GM12878 (cell line): ENCODE results near the gene RP2. TPM values are rescaled to one million over a fixed set of nuclear protein-coding genes. Genes with fewer than 3 reads are reported as not detected.

ENCODE experiments used
- ATAC-seq: fragments of 200-7000 bp; cut with Tn5 transposase; 3 replicates; pipeline ENCODE4 v1.9.1; 2020; ENCODE audit warnings: mild to moderate bottlenecking, moderate library complexity
- BruUV-seq: library from RNA; stranded (reverse); fragments of 400-500 nt; replicated peaks from 2 replicates; lab custom pipeline; 2021; lab: Mats Ljungman, UMichigan
- CTCF ChIA-PET: fragments of 300-600 bp; sonication (Branson Sonifier 250); formaldehyde crosslinking; extraction: SDS; loops from one replicate; lab custom pipeline; 2021; ENCODE audit warnings: inconsistent platforms; lab: Yijun Ruan, JAX
- POLR2A ChIA-PET: fragments of 350-600 bp; formaldehyde crosslinking; extraction: SDS; loops from one replicate; lab custom pipeline; 2021; ENCODE audit warnings: inconsistent platforms; lab: Charles Lee
- RAD21 ChIA-PET: fragments of 300-600 bp; sonication (Branson Sonifier 250); formaldehyde crosslinking; loops from one replicate; lab custom pipeline; 2023; ENCODE audit warnings: antibody characterized with exemption; ENCODE audit not compliant: unreplicated experiment; lab: Charles Lee
- SMC1A ChIA-PET: fragments of 300-600 bp; sonication (Branson Sonifier 250); formaldehyde crosslinking; loops from one replicate; lab custom pipeline; 2023; ENCODE audit not compliant: unreplicated experiment, uncharacterized antibody; lab: Charles Lee
- DNase-seq: peaks from one replicate; pipeline ENCODE4 v3.0.0-alpha.2; 2011; ENCODE audit warnings: low read depth, low spot score
- FAIRE-seq: peaks from 3 replicates; lab custom pipeline; 2011; peaks lifted over from hg19 to GRCh38; lab: Jason Lieb, UNC
- H2AFZ ChIP-seq: 2 replicates; pipeline ENCODE4 v1.6.0; 2011; ENCODE audit warnings: low read depth, low read length, control low read depth; ENCODE audit not compliant: control insufficient read depth
- H3K27ac ChIP-seq: 2 replicates; pipeline ENCODE4 v1.5.1; 2011; ENCODE audit warnings: control low read depth; ENCODE audit not compliant: control insufficient read depth, insufficient read depth
- H3K27me3 ChIP-seq, 2 experiments: replicated peaks in 1 of 2; 2 replicates each; pipeline versions ENCODE4 v1.6.0 to v1.6.1; 2011; ENCODE audit warnings: low read length in 1 of 2; ENCODE audit not compliant: control insufficient read depth in 2 of 2, insufficient read depth in 2 of 2
- H3K36me3 ChIP-seq, 2 experiments: 2 replicates each; pipeline ENCODE4 v1.5.1; 2011; ENCODE audit warnings: low read length in 1 of 2; ENCODE audit not compliant: control insufficient read depth in 2 of 2, insufficient read depth in 2 of 2
- H3K4me1 ChIP-seq: 2 replicates; pipeline ENCODE4 v1.6.1; 2011; ENCODE audit warnings: mild to moderate bottlenecking, low read length, moderate library complexity, mixed read lengths; ENCODE audit not compliant: control insufficient read depth, insufficient read depth
- H3K4me2 ChIP-seq: 2 replicates; pipeline ENCODE4 v1.6.0; 2011; ENCODE audit warnings: control low read depth; ENCODE audit not compliant: control insufficient read depth, insufficient read depth
- H3K4me3 ChIP-seq: fragments of 200-600 bp; sonication (generic); 2 replicates; pipeline ENCODE4 v1.5.1; 2016
- H3K79me2 ChIP-seq: 2 replicates; pipeline ENCODE4 v1.6.0; 2011; ENCODE audit warnings: low read length; ENCODE audit not compliant: control insufficient read depth, insufficient read depth
- H3K9ac ChIP-seq: 2 replicates; pipeline ENCODE4 v1.8.0; 2011; ENCODE audit warnings: low read length, control low read depth, mixed read lengths; ENCODE audit not compliant: control insufficient read depth, insufficient read depth
- H3K9me3 ChIP-seq: replicated peaks from 3 replicates; pipeline ENCODE4 v1.5.1; 2011; ENCODE audit warnings: mild to moderate bottlenecking, low read length; ENCODE audit not compliant: control insufficient read depth, insufficient read depth
- H4K20me1 ChIP-seq: 2 replicates; pipeline ENCODE4 v1.6.0; 2011; ENCODE audit not compliant: control insufficient read depth, insufficient read depth
- ASH2L ChIP-seq: fragments of 300-600, 200-600 bp; sonication (generic); IDR thresholded peaks from 2 replicates; pipeline ENCODE4 v1.6.1; 2017; ENCODE audit warnings: low read depth, mild to moderate bottlenecking, borderline replicate concordance
- CHD1 ChIP-seq: IDR thresholded peaks from 2 replicates; pipeline ENCODE4 v1.6.1; 2012; ENCODE audit warnings: low read depth, low read length, improper control_type of control experiment
- EED ChIP-seq: sonication (generic); IDR thresholded peaks from 2 replicates; pipeline ENCODE4 v1.6.1; 2016; ENCODE audit warnings: antibody characterized with exemption, low read depth
- FOS ChIP-seq: IDR thresholded peaks from 3 replicates; pipeline ENCODE4 v1.6.1; 2011; ENCODE audit warnings: borderline replicate concordance; ENCODE audit not compliant: insufficient read length; ENCODE audit errors: extremely low read depth
- HDGF ChIP-seq: fragments of 450-650 bp; IDR thresholded peaks from 2 replicates; pipeline ENCODE4 v1.6.1; 2016; ENCODE audit warnings: antibody characterized with exemption
- KDM1A ChIP-seq: fragments of 200-600 bp; sonication (generic); IDR thresholded peaks from 2 replicates; pipeline ENCODE4 v1.6.1; 2016; ENCODE audit warnings: borderline replicate concordance
- MYC ChIP-seq: IDR thresholded peaks from 2 replicates; pipeline ENCODE4 v1.6.1; 2011; ENCODE audit warnings: mild to moderate bottlenecking, low read length, moderate library complexity, inconsistent platforms; ENCODE audit not compliant: insufficient read depth, insufficient replicate concordance, insufficient read length, severe bottlenecking
- PAX8 ChIP-seq: fragments of 450-650 bp; IDR thresholded peaks from 2 replicates; pipeline ENCODE4 v1.6.1; 2017; ENCODE audit warnings: mild to moderate bottlenecking, moderate library complexity
- SIN3A ChIP-seq: IDR thresholded peaks from 2 replicates; pipeline ENCODE4 v1.6.1; 2012; ENCODE audit warnings: low read depth, low read length, improper control_type of control experiment
- ZNF24 ChIP-seq: fragments of 450-650 bp; IDR thresholded peaks from 2 replicates; pipeline ENCODE4 v1.6.1; 2017; ENCODE audit warnings: antibody characterized with exemption, mild to moderate bottlenecking
- WGBS: methylation state at CpG from one replicate; pipeline ENCODE4 v1.1.6; 2016; ENCODE audit warnings: low lambda C conversion rate; ENCODE audit not compliant: insufficient replicate concordance, insufficient coverage; ENCODE audit errors: missing lambda C conversion rate; 5-methylcytosine and 5-hydroxymethylcytosine counted together
- in situ Hi-C: fragments of 300-500 bp; cut with MboI; formaldehyde crosslinking; loops from 9 replicates; pipeline ENCODE4 v1.14.3; 2018; ENCODE audit warnings: mixed read lengths
- intact Hi-C: fragments of 100-400 bp; cut with micrococcal nuclease; formaldehyde crosslinking; loops from one replicate; pipeline ENCODE4 v1.14.2; 2022; ENCODE audit not compliant: unreplicated experiment
- polyA plus RNA-seq, 11 experiments: library from polyadenylated mRNA; depleted of rRNA in 4 of 11; unstranded in 6 of 11; stranded (reverse) in 5 of 11; fragments of >200 nt; fragmentation: Nextera tagmentation in 4 of 11; fragmentation: Illumina TruSeq in 1 of 11; extraction: Ambion mirVana in 4 of 11; extraction: Trizol in 1 of 11; gene quantifications; 1 replicate in 1 of 11; 2 replicates in 10 of 11; pipeline versions ENCODE4 v1.2.1 to v1.2.3, GENCODE V29; 2011 to 2016; ENCODE audit warnings: inconsistent platforms in 2 of 11, missing spikeins in 2 of 11, low read depth in 1 of 11
- total RNA-seq, 4 experiments: library from RNA; depleted of rRNA in 3 of 4; stranded (reverse); fragments of >200 nt in 3 of 4; fragmentation: Illumina TruSeq in 1 of 4; extraction: Trizol in 1 of 4; gene quantifications; 2 replicates each; pipeline versions ENCODE4 v1.2.1 to v1.2.3, GENCODE V29; 2013 to 2021
- TF ChIP-seq, protein P1 (sequence below): IDR thresholded peaks from 2 replicates; pipeline ENCODE4 v1.6.1; 2011; ENCODE audit warnings: borderline replicate concordance, low read depth, mild to moderate bottlenecking, moderate library complexity, low read length; ENCODE audit not compliant: insufficient read depth, poor library complexity, severe bottlenecking
- TF ChIP-seq, protein P2 (sequence below): fragments of 150-350 bp; IDR thresholded peaks from 2 replicates; pipeline ENCODE4 v1.6.1; 2014; ENCODE audit warnings: mild to moderate bottlenecking, low read depth, low read length
- TF ChIP-seq, protein P3 (sequence below): IDR thresholded peaks from 2 replicates; pipeline ENCODE4 v1.6.1; 2011; ENCODE audit warnings: borderline replicate concordance, low read depth, mild to moderate bottlenecking, moderate library complexity, mixed read lengths, low read length; ENCODE audit not compliant: insufficient read depth; ENCODE audit errors: extremely low read length
- TF ChIP-seq, protein P4 (sequence below): fragments of 450-650 bp; IDR thresholded peaks from 2 replicates; pipeline ENCODE4 v1.6.1; 2016; ENCODE audit warnings: mild to moderate bottlenecking

Gene RP2
- total and polyA plus RNA-seq, 10 of the 15 experiments (the other 5 are each of a cell fraction or from before 2014, with no cell fraction given) = 3.5 to 11.0 (median 5.7) TPM

DNA sequence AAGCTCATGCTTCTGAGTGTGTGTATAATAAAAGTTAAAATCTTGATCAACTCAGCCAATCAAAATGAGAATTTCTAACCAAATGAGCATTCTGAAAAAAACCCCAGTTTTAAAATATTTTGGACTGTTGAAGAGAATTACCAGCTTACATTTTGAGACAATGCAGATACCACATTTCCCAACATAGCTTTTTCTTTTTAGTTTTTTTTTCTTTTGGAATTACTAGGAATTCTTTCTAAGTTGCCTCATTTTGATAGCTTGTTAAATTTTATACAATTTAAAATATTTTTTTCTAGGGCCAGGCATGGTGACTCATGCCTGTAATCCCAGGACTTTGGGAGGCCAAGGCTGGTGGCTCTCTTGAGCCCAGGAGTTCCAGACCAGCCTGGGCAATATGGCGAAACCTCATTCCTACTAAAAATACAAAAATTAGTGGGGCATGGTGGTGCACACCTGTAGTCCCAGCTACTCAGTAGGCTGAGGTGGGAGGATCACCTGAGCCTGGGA is 2.2 kb downstream of the RP2 start (continued):
- TF ChIP-seq, protein P1, sequence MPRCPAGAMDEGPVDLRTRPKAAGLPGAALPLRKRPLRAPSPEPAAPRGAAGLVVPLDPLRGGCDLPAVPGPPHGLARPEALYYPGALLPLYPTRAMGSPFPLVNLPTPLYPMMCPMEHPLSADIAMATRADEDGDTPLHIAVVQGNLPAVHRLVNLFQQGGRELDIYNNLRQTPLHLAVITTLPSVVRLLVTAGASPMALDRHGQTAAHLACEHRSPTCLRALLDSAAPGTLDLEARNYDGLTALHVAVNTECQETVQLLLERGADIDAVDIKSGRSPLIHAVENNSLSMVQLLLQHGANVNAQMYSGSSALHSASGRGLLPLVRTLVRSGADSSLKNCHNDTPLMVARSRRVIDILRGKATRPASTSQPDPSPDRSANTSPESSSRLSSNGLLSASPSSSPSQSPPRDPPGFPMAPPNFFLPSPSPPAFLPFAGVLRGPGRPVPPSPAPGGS = no peak
- TF ChIP-seq FOS = no peak
- TF ChIP-seq ASH2L = no peak
- TF ChIP-seq, protein P2, sequence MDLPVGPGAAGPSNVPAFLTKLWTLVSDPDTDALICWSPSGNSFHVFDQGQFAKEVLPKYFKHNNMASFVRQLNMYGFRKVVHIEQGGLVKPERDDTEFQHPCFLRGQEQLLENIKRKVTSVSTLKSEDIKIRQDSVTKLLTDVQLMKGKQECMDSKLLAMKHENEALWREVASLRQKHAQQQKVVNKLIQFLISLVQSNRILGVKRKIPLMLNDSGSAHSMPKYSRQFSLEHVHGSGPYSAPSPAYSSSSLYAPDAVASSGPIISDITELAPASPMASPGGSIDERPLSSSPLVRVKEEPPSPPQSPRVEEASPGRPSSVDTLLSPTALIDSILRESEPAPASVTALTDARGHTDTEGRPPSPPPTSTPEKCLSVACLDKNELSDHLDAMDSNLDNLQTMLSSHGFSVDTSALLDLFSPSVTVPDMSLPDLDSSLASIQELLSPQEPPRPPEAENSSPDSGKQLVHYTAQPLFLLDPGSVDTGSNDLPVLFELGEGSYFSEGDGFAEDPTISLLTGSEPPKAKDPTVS = no peak
- TF ChIP-seq SIN3A = no peak
- no peak for TF ChIP-seq EED

DNA sequence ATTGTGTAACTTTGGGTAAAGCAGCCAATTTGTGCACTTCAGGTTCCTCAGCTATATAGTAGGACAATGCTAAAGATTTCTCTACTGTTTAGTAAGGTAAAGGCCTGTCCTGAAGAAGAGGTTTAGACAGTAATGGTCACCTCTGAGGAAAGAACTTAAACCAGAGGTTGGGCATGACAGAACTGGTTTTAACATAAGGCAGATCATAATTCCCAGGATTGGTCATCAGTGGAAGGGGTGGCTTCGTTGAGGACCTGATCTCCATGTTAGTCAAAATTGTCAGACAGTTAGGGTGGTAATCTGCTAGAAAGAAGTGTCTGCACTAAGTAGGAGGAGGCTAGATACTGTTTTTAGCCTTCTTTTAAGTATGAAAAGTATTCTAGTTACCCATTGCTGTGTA is 4.1 kb downstream of the RP2 start:
- RAD21 ChIA-PET = interaction anchor here (0.8 kb wide), 1 partner anchor 9 kb away, joined by 3 read pairs; no protein-coding TSS in a partner anchor
- intact Hi-C loops = no loop called here
- TF ChIP-seq KDM1A (no peak), PAX8 (no peak), MYC (no peak), HDGF (no peak), CHD1 (no peak), ZNF24 (no peak)
- TF ChIP-seq, protein P3, sequence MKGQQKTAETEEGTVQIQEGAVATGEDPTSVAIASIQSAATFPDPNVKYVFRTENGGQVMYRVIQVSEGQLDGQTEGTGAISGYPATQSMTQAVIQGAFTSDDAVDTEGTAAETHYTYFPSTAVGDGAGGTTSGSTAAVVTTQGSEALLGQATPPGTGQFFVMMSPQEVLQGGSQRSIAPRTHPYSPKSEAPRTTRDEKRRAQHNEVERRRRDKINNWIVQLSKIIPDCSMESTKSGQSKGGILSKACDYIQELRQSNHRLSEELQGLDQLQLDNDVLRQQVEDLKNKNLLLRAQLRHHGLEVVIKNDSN = no peak
- TF ChIP-seq, protein P4, sequence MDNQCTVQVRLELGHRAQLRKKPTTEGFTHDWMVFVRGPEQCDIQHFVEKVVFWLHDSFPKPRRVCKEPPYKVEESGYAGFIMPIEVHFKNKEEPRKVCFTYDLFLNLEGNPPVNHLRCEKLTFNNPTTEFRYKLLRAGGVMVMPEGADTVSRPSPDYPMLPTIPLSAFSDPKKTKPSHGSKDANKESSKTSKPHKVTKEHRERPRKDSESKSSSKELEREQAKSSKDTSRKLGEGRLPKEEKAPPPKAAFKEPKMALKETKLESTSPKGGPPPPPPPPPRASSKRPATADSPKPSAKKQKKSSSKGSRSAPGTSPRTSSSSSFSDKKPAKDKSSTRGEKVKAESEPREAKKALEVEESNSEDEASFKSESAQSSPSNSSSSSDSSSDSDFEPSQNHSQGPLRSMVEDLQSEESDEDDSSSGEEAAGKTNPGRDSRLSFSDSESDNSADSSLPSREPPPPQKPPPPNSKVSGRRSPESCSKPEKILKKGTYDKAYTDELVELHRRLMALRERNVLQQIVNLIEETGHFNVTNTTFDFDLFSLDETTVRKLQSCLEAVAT = no peak
- no peak for ATAC-seq
- H4K20me1 ChIP-seq = no peaks in the 10 kb centered on the region
- CTCF ChIA-PET = interaction anchor here (0.5 to 2.0 kb wide), 2 partner anchors 9 to 74 kb away, joined by 3 to 6 read pairs; no protein-coding TSS in a partner anchor
- no peaks in the 10 kb centered on the region for H3K4me1 ChIP-seq
- POLR2A ChIA-PET = interaction anchor here (0.5 kb wide), 1 partner anchor 112 kb away, joined by 3 read pairs; no protein-coding TSS in a partner anchor
- no peaks in the 10 kb centered on the region for H3K36me3 ChIP-seq
- WGBS = 7% methylated on average over 1 of the region's 1 CpG
- no peak overlapping the region for H3K9ac ChIP-seq
- no TSS peak for BruUV-seq
- no peak for FAIRE-seq
- in situ Hi-C loops = no loop called here
- H3K4me3 ChIP-seq = no peak overlapping the region
- H3K4me2 ChIP-seq = peak overlapping the region; percentile 26; the same call in 1 of the 2 replicates
- DNase-seq = no peak
- H3K79me2 ChIP-seq = peaks cover 4% of the 10 kb centered on the region
- no peak overlapping the region for H3K27ac ChIP-seq
- H2AFZ ChIP-seq = no peak overlapping the region
- no peaks in the 10 kb centered on the region; the same call in 2 of the 3 replicates for H3K9me3 ChIP-seq
- SMC1A ChIA-PET = interaction anchor here (1.1 to 1.3 kb wide), 2 partner anchors 9 to 187 kb away, joined by 3 to 5 read pairs; no protein-coding TSS in a partner anchor
- H3K27me3 ChIP-seq = no peaks in the 10 kb centered on the region
